IMR-90 (cell line): ENCODE measurements around the gene CNP. TPM values are rescaled to one million over a fixed set of nuclear protein-coding genes. Genes with fewer than 3 reads are reported as not detected.

Source experiments
- CHD1 ChIP-seq: IDR thresholded peaks from 2 replicates; pipeline ENCODE4 v1.6.1; 2012; ENCODE audit warnings: low read depth, low read length, improper control_type of control experiment
- polyA plus RNA-seq, 3 experiments: library from polyadenylated mRNA; depleted of rRNA; stranded (reverse); fragments of >200 nt; gene quantifications; 2 replicates each; pipeline ENCODE4 v1.2.3, GENCODE V29; 2012; ENCODE audit warnings: low replicate concordance in 1 of 3
- total RNA-seq: library from RNA; depleted of rRNA; stranded (reverse); fragments of >200 nt; gene quantifications from 2 replicates; pipeline ENCODE4 v1.2.3, GENCODE V29; 2012
- TF ChIP-seq, protein P1 (sequence below): fragments of 150-350 bp; IDR thresholded peaks from 2 replicates; pipeline ENCODE4 v1.6.1; 2017; ENCODE audit warnings: mild to moderate bottlenecking, antibody characterized with exemption, low read length, low read depth

The CNP gene
- total and polyA plus RNA-seq, 2 of the 4 experiments (the other 2 are of a cell fraction) = 45.5 to 46.4 TPM

DNA sequence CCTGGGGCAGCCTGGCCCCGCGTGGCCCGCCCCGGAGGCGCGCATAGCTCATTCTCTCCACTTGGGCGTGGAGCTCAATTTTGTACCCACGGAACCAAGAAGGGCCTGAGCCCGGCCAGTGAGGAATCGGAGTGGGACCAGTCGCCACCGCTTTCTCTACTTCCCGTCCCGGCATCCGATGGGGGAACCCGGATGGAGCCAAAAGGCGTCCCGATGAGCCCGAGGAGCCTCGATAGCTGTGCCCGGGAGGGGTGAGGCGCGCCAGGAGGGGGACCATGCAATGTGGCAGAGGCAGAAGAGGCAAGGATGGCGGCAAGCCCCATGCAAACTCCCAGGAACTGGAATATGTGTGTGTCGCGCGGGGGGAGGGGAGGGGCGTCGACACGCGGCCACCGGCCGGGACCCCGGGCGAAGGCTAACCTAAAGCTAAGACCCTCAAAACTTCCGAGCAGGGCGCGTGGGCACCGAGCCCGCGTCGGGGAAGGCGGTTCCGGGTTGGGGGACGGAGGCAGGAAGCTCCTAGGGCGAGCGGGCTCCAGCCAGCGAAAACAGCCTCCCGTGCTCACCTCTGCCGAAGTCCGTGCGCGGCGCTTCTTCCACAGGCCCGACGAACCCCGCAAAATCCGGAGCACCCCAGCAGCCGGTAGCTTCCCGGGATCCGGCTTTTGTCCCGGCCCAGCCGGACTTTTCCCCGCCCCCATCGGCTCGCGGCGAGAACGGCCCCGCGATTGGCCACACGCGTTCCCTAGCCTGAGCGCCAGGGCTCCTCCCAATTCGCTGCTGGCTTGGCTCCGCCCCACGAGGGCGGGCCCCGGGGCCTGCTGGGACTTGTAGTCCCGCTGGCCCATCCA, 48.1 kb upstream of the CNP start, which contains the start of gene ACLY (continued):
- TF ChIP-seq CHD1 = peak; percentile 74; the same call in 1 of the 2 replicates
- TF ChIP-seq, protein P1, sequence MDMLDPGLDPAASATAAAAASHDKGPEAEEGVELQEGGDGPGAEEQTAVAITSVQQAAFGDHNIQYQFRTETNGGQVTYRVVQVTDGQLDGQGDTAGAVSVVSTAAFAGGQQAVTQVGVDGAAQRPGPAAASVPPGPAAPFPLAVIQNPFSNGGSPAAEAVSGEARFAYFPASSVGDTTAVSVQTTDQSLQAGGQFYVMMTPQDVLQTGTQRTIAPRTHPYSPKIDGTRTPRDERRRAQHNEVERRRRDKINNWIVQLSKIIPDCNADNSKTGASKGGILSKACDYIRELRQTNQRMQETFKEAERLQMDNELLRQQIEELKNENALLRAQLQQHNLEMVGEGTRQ = peak; percentile 68; the same call in 1 of the 2 replicates
